IPS DF 4.7 (cell line): Measurements from ENCODE around the gene IRX2.

Experiments
- DNase-seq: peaks from one replicate; pipeline ENCODE4 v3.0.0-alpha.2; 2013; ENCODE audit warnings: low spot score; ENCODE audit errors: extremely low read depth

Gene IRX2

DNA sequence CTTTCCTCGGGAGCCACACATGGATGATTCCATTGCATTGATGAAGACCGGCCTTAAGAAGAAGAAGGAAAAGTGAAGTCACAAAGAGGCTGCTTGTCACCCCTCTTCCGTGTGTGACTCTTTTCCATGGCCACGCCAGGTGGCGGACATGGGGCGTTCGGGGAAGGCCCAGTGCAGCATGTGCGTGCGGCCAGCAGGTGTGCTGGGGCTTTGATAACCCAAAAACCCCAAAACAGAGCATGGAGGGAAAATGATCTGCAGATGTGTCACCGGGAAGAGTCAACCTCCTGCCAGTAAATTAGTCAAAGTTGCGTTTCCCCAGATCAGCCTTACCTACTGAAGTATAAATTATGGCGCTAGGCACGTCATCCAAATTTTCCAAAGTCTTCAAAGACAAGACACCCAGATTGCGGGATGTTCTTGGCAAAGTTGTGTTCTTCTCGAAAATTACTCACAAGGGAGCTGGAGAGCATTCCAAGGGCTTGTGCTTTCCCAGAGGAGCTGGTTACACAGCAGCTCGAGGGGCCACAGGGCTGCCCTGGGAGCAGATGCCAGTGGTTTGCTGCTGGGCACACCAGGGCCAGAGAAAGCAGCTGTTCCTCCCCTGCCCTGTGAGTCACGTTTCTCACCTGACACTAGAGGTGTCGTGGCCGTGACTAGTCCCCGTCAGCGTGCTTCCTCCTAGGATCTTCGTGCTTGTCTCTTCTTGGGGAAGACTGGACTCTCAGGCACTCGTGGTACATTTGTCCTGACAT is 53.9 kb downstream of the IRX2 start:
- DNase-seq, result no peak

DNA sequence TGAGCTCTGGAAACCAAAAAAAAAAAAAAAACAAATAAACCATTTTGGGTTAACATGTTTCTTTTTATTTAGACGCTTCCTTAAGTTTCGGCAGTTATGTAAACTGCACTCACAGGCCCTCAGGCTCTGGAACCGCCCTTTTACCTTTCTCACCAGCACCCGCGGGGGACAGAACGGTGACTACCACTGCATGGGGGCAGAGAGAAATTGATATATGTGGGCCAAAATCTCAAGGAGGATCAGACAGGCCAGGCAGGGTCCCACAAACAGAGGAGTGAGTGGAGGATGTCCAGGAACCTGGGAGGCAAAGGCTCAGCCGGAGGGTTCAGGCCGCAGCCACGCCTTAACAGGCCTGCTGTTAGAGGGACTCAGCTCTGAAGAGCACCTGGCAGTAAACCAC is 54.4 kb downstream of the IRX2 start:
- no peak for DNase-seq
